ENCODE measurements around the gene SMIM20.
A peak's percentile ranks its signal among the peaks of the same experiment; 100 is the strongest.
"Not testable (repeated sequence)": the region's sequence is repeated elsewhere in the genome, so short reads cannot be mapped to it uniquely, and the experiment has no call there.

Gene SMIM20

DNA sequence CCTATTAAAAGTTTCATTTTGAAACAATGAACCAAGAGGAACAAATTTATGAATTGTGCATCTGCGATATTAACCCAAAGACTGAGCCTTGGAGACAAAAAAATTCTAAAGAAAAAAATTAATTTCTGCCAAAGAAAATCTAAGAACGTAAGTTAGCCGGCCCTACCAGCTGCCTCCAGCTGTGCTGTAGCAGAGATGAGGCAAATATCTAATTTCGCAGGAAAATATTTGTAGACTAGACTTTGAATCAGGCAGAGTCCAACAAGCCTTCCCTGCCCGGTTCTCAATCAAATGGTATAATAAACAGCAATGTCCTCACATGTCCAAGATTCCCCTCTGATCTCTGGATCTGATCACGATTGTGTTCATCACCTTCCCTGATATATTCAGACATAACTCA, 21.2 kb upstream of the SMIM20 start:
- DNase-seq = no peak

- DNase-seq = no peak
Measured at GRCh38 chr4:25896776-25897539, 17.1 kb upstream of the SMIM20 start.

- no peak for DNase-seq
Measured at GRCh38 chr4:25900310-25900709, 13.7 kb upstream of the SMIM20 start.

DNA sequence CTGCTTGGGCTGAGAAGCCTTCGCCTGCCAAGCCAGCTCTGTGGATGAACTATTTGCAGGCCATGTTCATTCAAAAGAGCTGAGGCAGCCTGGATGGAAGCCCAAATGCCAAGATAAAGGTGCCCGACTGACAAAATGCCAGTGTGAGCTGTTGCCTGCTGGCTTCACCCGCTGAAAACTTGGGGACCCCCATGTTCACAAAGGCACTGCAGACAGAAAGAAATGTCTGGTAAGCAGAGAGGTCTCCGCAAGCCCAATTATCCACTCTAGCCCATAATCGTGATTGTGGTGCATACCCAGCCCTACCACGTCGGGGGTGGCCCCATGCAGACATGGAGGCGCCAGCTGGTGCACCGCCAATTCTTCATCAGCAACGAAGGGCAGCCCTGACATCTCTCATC, 13.0 kb upstream of the SMIM20 start:
- DNase-seq = no peak

DNA sequence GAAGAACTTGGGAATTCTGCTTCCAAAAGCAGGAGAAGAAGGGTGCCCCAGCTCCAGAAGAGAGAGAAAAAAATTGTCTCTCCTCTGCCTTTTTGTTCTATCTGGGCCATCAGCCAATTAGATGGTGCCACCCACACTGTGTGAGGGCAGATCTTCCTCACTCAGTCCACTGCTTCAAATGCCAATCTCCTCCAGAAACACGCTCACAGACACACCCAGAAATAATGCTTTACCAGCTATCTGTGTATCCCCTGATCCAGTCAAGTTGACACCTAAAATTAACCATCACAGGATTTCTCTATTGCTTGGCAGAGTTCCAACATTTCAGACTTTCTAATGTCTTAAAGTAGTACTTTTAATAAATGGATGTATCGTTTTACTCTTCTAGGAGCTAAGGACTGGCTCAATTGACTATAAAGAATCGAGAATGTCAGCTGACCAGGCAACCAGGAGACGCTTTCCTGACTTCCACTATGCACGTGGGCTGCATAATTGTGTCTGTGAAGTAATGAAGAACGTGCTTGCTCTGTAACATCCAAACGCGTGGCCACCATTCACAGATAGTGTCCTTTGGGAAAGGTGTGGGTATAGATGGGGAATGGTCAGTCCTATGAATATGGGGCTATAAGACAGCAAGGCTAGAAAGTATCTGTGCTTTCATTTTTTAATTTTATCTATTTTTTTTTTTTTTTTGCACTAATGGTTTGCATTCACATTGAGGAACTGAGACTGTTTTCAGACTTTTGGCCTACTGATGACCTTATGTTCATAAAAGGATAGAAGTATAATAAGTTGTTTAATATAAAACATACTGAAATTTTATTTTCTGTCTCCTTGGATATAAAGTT, 9.9 kb upstream of the SMIM20 start:
- DNase-seq = no peak

GRCh38 chr4:25904748-25905082, 9.3 kb upstream of the SMIM20 start:
- no peak for DNase-seq

- no peak for DNase-seq
Measured at GRCh38 chr4:25905371-25905770, 8.6 kb upstream of the SMIM20 start.

DNA sequence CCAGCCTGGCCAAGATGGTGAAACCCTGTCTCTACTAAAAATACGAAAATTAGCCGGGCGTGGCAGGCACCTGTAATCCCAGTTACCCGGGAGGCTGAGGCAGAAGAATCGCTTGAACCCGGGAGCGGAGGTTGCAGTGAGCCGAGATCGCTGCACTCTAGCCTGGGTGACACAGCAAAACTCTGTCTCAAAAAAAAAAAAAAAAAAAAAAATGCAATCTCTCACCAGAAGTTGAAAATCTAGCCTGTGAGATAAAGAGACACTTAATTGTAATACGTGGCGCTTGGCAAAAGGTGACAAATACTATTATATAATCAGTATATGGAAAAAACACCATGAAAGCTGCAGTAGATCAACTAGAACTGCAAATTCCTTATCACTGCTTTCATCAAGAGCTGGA, 7.9 kb upstream of the SMIM20 start:
- not testable (repeated sequence) for DNase-seq

- no peak for DNase-seq
Measured at GRCh38 chr4:25908491-25908901, 5.5 kb upstream of the SMIM20 start.

DNA sequence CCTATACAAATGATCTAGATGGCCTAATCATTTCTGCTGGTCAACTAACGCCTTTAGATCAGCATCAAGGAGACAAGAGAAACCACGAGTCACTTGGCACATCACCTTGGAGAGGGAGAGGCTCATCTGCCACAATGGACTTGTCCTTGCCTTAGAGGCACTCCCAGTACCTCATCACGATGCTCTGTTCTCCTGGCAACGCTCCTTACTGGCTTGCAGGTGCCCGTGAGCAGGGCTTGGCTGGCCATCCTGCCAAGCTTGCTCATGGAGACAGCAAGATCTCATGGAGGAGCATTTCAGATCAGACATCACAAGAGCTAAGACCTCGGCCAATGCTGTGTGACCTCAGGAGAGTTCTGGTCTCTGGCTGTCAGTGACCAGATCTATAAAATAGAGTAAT, 2.7 kb upstream of the SMIM20 start:
- DNase-seq = no peak

DNA sequence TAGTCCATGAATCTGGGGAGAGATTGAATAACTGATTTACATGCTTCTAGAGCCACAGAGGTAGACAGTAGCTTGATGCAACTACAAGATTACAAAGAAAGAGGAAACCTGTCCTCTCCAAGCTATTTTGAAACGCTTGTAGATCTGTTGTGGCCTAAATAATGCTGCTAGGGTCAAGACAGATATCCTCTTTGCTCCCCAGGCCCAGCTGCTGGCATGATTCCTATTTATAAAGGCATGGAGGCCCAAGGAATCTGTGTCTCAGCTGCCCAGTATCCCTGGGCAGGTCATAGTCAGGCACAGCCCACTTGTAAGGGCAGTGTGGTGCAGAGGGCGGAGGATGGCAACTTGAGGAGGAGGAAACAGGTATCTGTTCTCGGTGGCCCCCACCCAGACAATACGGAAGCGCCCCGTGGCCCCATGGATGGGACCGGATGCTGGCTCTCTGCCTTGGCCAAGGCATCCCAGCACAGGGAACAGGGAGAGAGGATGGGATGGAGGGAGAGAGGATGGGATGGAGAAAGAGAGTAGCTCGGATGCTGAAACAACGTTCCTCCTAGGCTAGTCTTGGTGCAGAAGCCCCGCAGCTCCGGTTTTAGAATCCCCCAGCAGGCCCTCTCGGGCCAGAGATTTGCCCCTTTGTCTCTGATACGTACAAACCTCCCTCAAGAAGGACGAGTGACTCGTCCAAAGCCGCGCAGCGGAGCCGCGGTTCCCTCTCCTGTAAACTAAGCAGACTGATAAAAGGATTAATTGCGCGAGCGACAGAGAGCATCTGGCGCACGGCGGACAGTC, 767 bp upstream of the SMIM20 start:
- peak in 4 of 6 experiments; percentile 9 to 65 (median 26) for DNase-seq

DNA sequence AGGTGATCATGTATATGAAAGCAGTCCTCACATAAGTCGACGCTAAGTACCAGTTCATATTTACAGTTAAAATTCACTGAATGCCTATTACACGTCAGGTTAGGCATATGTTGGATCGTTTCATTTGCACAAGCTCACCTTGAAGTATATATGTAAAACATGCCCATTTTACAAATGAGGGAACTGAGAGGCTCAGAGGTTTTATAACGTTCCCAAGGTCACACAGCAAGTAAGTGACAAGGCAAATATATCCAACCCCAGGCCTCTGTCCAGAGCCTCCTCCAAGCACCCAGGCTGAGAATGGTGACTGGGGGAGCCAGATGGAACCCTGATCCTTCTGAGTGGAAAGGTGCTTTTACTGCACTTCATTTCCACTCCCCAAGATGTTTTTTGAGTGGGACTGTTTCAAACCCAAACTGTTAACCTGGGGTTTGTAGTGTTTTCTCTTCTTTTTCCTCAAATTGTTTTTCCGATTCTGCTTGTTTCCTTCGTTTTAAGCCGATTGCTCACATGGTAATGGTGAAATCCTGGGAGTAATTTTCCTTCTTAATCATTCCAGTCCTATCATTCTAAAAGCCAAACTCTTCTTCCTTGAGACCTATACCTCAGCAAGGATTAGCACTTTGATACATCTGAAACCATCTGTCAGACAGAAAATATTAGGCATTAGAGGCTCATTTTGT, 791 bp downstream of the SMIM20 start:
- DNase-seq = peak in 1 of 6 experiments; percentile 24

GRCh38 chr4:25915353-25915705, 1.3 kb downstream of the SMIM20 start:
- DNase-seq = no peak

GRCh38 chr4:25916870-25917269, 2.9 kb downstream of the SMIM20 start:
- no peak for DNase-seq

DNA sequence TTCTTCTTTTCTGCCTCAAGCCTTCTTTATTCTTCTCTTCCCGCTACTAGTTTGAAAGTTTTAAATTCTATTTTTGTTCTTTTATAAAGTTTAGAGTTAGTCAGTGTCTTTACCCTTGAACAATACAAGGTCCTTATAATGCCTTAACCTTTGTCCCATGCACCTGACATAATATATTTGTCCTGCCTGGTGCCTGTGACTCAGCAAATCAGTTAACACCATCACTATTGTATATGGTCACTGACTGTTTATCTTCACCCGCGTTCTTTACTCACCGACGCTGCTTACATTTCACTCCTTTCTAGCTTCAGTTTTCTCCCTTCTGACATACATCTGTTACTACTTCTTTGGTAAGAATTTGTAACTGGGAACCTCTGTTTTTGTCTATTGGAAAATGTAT, 5.7 kb downstream of the SMIM20 start:
- DNase-seq = no peak

GRCh38 chr4:25921922-25922321, 7.9 kb downstream of the SMIM20 start:
- no peak for DNase-seq

- DNase-seq = no peak
Measured at GRCh38 chr4:25922812-25923369, 8.9 kb downstream of the SMIM20 start.

DNA sequence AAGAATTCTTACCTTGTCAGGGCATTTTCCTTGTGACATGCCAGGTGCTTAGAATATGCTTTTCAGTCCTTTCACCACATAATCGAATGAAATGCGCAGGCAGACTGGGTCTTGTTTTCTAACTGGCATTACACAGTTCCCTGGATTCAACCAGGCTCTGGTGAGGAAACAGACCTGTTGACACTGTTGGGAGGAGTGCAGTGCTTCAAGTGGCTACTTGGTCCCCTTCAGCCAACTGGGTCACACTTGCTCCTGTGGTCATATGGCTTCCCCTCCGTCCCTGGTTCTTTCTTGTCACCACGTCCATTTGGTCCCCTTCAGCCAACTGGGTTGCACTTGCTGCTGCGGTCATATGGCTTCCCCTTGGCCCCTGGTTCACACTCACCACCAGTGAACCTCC, 9.7 kb downstream of the SMIM20 start:
- DNase-seq = no peak

DNA sequence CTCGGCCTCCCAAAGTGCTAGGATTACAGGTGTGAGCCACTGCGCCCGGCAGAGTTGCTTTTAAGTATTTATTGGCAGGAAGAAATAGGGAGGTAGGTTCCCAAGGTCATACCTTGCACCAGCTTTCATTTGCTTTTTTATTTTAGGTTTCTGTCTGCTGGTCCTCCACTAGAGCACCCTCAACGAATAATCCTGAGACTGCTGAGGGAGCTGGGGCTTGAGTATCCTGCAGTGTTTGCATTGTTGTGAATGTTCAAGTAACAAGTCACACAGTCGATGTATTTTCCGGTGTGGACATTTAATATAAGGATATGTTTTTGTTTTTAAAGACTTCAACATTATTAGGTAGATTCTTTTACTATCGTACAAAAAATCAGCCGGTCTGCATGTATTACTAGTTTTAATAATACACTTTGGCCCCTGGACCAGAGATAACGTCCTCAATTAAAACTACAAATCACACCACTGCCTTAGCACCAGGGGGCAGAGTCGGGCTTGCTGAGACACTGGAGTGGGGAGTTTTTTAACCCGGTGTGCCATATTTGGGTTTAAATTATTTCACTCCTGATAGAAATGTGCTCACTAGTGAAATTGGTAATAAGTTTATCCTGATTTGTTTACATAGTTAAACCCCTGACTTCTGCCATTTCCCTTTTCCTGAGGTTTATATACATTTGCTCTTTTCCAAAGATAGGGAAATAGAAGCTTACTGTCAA, 11.6 kb downstream of the SMIM20 start:
- peak in 1 of 6 experiments; percentile 3 for DNase-seq

DNA sequence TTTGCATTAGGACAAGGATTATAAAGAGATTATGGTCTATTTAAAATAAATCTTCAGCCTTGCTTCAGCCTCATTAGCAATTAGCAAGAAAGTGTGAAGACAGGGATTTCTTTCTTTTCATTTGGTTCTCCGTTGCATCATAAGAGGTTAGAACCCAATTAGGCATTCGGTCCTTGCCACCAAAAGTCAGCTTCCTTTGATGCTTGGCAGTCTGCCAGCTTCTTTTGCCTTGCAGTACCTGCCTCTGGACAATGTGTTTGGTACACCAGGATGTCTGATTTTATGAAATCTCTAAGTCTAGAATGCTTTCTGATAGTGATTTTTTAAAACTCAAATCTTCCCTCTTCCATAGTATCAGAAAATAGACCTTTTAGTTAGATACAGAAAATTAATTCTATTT, 12.4 kb downstream of the SMIM20 start:
- DNase-seq = no peak

- DNase-seq = no peak
Measured at GRCh38 chr4:25927361-25928195, 13.6 kb downstream of the SMIM20 start.
